Activated T-cell treated with anti-CD3 and anti-CD28 coated beads for 48 hours (primary cell): Measurements from ENCODE around the gene GCH1.
"Not testable (repeated sequence)": the region's sequence is repeated elsewhere in the genome, so short reads cannot be mapped to it uniquely, and the experiment has no call there.

Source experiments
- DNase-seq: peaks from one replicate; pipeline ENCODE4 v3.0.0-alpha.2; 2020; ENCODE audit warnings: low read depth

Gene GCH1

GRCh38 chr14:54818201-54819133 is 84.2 kb downstream of the GCH1 start:
- no peak for DNase-seq

GRCh38 chr14:54817506-54817905 is 85.1 kb downstream of the GCH1 start:
- no peak for DNase-seq

- DNase-seq: no peak
Observed at GRCh38 chr14:54816450-54816849, 86.2 kb downstream of the GCH1 start.

- DNase-seq: no peak
Observed at GRCh38 chr14:54815515-54815914, 87.1 kb downstream of the GCH1 start.

- no peak for DNase-seq
Observed at GRCh38 chr14:54815016-54815415, 87.6 kb downstream of the GCH1 start.

GRCh38 chr14:54814076-54814475 is 88.5 kb downstream of the GCH1 start:
- peak; percentile 51 for DNase-seq

- DNase-seq: no peak
Observed at GRCh38 chr14:54813081-54813480, 89.5 kb downstream of the GCH1 start.

GRCh38 chr14:54812617-54813016 is 90.0 kb downstream of the GCH1 start:
- DNase-seq: no peak

GRCh38 chr14:54809767-54810166 is 92.9 kb downstream of the GCH1 start:
- DNase-seq: no peak

GRCh38 chr14:54808326-54809161 is 94.1 kb downstream of the GCH1 start:
- DNase-seq: no peak

- DNase-seq: no peak
Observed at GRCh38 chr14:54807881-54808280, 94.7 kb downstream of the GCH1 start.

GRCh38 chr14:54807428-54807827 is 95.2 kb downstream of the GCH1 start:
- no peak for DNase-seq

- DNase-seq: no peak
Observed at GRCh38 chr14:54806616-54807015, 96.0 kb downstream of the GCH1 start.

GRCh38 chr14:54805445-54806322 is 96.9 kb downstream of the GCH1 start:
- peak; percentile 70 for DNase-seq

- DNase-seq: no peak
Observed at GRCh38 chr14:54805070-54805444, 97.6 kb downstream of the GCH1 start.

GRCh38 chr14:54804538-54805041 is 98.0 kb downstream of the GCH1 start:
- DNase-seq: no peak

GRCh38 chr14:54803926-54804537 is 98.6 kb downstream of the GCH1 start:
- no peak for DNase-seq

- no peak for DNase-seq
Observed at GRCh38 chr14:54803396-54803795, 99.2 kb downstream of the GCH1 start.

- not testable (repeated sequence) for DNase-seq
Observed at GRCh38 chr14:54801482-54801881, 101.1 kb downstream of the GCH1 start.

GRCh38 chr14:54798465-54799124 is 104.0 kb downstream of the GCH1 start:
- no peak for DNase-seq

- no peak for DNase-seq
Observed at GRCh38 chr14:54797986-54798385, 104.6 kb downstream of the GCH1 start.
